HG03521 (cell line): ENCODE measurements around the gene FKBP4.

Experiments
- ATAC-seq: cut with Tn5 transposase; IDR thresholded peaks from one replicate; pipeline ENCODE4 v1.9.1; 2021; ENCODE audit warnings: mild to moderate bottlenecking, moderate library complexity; ENCODE audit not compliant: unreplicated experiment

The FKBP4 gene

GRCh38 chr12:2812290-2813213 lies 17.8 kb downstream of the FKBP4 start, which contains the start of gene ITFG2:
TSS of gene ITFG2 (plus strand) at chr12:2812668. CDS start at chr12:2812761, 93 bp downstream.
- ATAC-seq, result peak; percentile 93

- ATAC-seq, result no peak
Measured at GRCh38 chr12:2813214-2814185, 18.7 kb downstream of the FKBP4 start.

- no peak for ATAC-seq
Measured at GRCh38 chr12:2819810-2820209, 25.0 kb downstream of the FKBP4 start.

GRCh38 chr12:2820432-2820831 lies 25.7 kb downstream of the FKBP4 start:
- ATAC-seq, result no peak

DNA sequence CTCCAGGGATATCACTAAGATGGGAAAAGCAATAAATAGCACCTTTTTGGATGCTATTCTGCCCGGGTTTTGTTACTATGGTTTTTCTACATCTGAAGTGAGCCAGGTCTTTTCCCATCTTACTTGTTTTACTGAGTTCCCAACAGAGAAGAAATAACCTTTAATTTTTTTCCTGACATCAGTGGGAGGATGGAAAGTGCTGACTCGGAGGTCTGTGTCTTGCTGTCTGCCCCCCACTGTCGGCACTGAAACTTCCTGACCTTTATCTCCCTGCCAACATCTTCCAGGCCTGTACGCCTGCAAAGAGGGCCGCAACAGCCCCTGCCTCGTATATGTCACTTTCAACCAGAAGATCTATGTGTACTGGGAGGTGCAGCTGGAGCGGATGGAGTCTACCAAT lies 28.7 kb downstream of the FKBP4 start:
- ATAC-seq, result no peak

GRCh38 chr12:2824541-2824940 lies 29.8 kb downstream of the FKBP4 start:
- ATAC-seq, result no peak

GRCh38 chr12:2825132-2825531 lies 30.4 kb downstream of the FKBP4 start:
- no peak for ATAC-seq

- ATAC-seq, result no peak
Measured at GRCh38 chr12:2826036-2826435, 31.3 kb downstream of the FKBP4 start.

- no peak for ATAC-seq
Measured at GRCh38 chr12:2826721-2827515, 32.1 kb downstream of the FKBP4 start.

- ATAC-seq, result no peak
Measured at GRCh38 chr12:2829275-2829674, 34.5 kb downstream of the FKBP4 start.

GRCh38 chr12:2832550-2833127 lies 37.9 kb downstream of the FKBP4 start:
- ATAC-seq, result no peak

DNA sequence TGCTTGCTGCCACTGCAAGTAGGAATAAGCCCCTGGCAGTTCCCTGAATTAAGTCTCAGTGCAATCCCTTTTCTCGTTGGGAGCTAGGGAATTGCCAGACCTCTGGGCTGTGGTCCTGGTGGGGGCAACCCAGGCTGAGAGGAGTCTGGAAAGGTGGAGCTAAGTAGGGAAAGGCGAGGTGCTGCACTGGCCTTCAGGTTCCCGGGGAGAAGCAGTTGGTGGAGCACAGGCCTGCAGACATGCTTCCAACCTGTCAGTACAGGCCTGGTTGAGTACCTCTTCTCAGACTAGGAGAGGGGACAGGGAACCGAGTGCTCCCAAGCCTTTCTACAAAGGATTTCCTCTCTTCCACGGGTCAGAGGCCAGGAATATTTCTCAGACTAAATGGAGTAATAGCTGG lies 38.6 kb downstream of the FKBP4 start:
- no peak for ATAC-seq

- no peak for ATAC-seq
Measured at GRCh38 chr12:2833810-2834209, 39.0 kb downstream of the FKBP4 start.

DNA sequence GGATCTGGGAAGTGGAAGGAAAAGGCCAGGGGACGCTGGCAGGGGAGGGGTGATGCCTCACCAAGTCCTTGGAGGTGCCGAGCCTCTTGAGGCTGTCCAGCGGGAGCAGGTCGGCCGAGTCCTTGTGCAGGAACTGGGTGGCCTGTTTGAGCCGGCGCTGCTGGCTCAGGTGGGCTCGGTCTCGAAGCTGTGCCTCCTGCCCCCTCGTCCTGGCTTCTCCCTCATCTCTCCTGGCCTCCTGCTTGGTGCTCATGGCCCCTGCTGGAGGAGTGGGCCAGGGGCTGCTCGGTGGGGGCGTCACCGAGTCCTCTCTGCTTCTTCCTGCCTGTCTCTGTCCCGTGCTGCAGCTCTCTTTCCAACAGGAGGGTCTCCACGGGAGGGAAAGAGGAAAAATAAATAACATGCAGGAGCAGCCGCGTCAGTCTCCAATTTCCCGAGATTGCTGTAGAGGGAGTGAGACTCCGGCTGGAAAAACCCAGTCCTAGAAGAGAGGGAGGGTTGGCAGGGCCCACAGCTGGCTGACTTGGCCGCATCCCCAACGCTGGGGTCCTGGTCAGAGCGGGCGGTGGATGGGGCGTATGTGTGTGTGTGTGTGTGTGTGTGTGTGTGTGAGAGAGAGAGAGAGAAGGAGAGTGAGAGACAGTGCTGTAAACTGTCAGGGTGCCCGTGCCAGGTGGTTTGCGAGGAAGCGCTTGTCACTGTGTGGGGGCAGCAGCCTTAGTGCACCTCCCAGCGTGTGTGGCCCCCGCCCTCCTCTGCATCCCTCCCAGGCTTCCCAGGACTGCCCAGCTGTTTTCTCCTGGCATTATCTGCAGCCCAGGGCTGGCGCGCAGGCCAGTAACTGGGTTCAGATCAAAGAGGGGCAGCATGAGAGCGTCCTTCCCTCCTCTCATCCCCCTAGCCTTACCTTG lies 40.1 kb downstream of the FKBP4 start, which contains the start of gene NRIP2:
TSS of gene NRIP2 (minus strand) at position 455 of the 911 bp plus-strand sequence. CDS start at position 403, 52 bp downstream.
- ATAC-seq, result no peak

- no peak for ATAC-seq
Measured at GRCh38 chr12:2835691-2836403, 41.1 kb downstream of the FKBP4 start.

GRCh38 chr12:2836574-2836973 lies 41.8 kb downstream of the FKBP4 start:
- no peak for ATAC-seq

DNA sequence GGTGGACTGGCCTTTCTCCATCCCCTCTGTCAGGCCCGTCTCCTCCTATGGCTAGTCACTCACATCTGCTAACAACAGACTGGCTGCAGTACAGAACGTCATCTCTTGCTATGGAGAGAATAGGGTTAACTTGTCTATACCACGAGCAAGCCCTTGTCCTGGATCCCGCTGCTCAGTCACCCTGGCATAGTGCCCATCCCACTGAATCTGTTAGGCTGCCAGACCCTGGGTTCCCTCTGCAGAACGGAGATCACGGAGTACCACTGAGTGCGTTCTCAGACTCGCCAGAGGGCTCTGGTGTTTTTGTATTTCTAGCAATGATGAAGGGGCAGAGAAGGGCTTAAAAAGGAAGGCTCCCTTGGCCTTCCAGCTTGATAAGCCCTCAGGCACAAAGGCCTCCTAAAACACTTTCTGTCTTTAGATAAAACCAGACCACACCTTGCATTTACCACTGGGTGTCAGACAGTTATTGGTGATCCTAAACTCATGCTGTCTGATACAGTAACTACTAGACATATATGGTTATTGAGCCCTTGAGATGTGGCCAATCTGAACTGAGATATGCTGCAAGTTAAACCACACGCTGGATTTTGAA lies 46.4 kb downstream of the FKBP4 start:
- no peak for ATAC-seq

- no peak for ATAC-seq
Measured at GRCh38 chr12:2842948-2843347, 48.2 kb downstream of the FKBP4 start.
